Omental fat pad (tissue), 4 donors: Measurements from ENCODE around the gene MANEAL. TPM values are rescaled to one million over a fixed set of nuclear protein-coding genes. Genes with fewer than 3 reads are reported as not detected.

ENCODE experiments used
- ATAC-seq: fragments of 150-250 bp; one replicate; pipeline ENCODE4 v1.9.1; 2016; ENCODE audit warnings: mild to moderate bottlenecking, moderate library complexity; ENCODE audit not compliant: low FRiP score
- DNase-seq: peaks from one replicate; pipeline ENCODE4 v3.0.0-alpha.2; 2019; ENCODE audit warnings: low spot score
- CTCF ChIP-seq, 3 donors: fragments of 450-650 bp; IDR thresholded peaks; one replicate each; pipeline ENCODE4 v1.5.1; 2016 to 2017; ENCODE audit warnings: antibody characterized with exemption in 3 of 3, mild to moderate bottlenecking in 3 of 3, moderate library complexity in 2 of 3
- total RNA-seq, 4 donors: library from RNA; depleted of rRNA; stranded (reverse); fragments of >200 nt; gene quantifications; one replicate each; pipeline ENCODE4 v1.1.0, GENCODE V29; 2016

Gene MANEAL
- total RNA-seq, 4 donors from 2014 or later = 0.79 to 1.4 (median 1.1) TPM

GRCh38 chr1:37850352-37850955, 56.8 kb downstream of the MANEAL start:
- ATAC-seq = no peak
- TF ChIP-seq CTCF (IDR thresholded peaks at IDR 0.05) = no peak

More at GRCh38 chr1:37850352-37850955, 56.8 kb downstream of the MANEAL start:
- no peak for DNase-seq

Other genes with a start within 250 kb of the MANEAL start
- 10 to 100 TPM; 11.6 to 27.6 (median 15.7) TPM for gene SNIP1, start 239.6 kb upstream of the MANEAL start, total RNA-seq
- 1 to 10 TPM; 4.9 to 7.6 (median 6.5) TPM for gene DNALI1, start 236.9 kb upstream of the MANEAL start, total RNA-seq
- gene GNL2, start 197.9 kb upstream of the MANEAL start, total RNA-seq = 100 to 1,000 TPM in 1 of 4 donors, 10 to 100 TPM in 3; 39.6 to 142 (median 48.1) TPM
- 10 to 100 TPM in 3 of 4 donors, 1 to 10 TPM in 1; 1.7 to 47.3 (median 13.5) TPM for gene RSPO1, start 159.0 kb upstream of the MANEAL start, total RNA-seq
- gene CDCA8, start 101.3 kb upstream of the MANEAL start, total RNA-seq = 1 to 10 TPM in 1 of 4 donors, under 1 TPM in 2, not detected in 1; 0.28 to 1.7 (median 0.63) TPM
- under 1 TPM in 1 of 4 donors, not detected in 3; 0.12 TPM for gene EPHA10, start 28.7 kb upstream of the MANEAL start, total RNA-seq
- gene C1orf122, start 13.9 kb downstream of the MANEAL start, total RNA-seq = 10 to 100 TPM; 53.6 to 86.9 (median 71.2) TPM
- gene YRDC, start 14.4 kb downstream of the MANEAL start, total RNA-seq = 10 to 100 TPM; 14.7 to 28.6 (median 16.0) TPM
- gene MTF1, start 65.7 kb downstream of the MANEAL start, total RNA-seq = 1 to 10 TPM; 6.0 to 9.0 (median 7.2) TPM
- gene INPP5B, start 153.2 kb downstream of the MANEAL start, total RNA-seq = 10 to 100 TPM; 16.2 to 45.6 (median 27.0) TPM
- 10 to 100 TPM; 37.0 to 76.6 (median 50.4) TPM for gene SF3A3, start 196.2 kb downstream of the MANEAL start, total RNA-seq
- 10 to 100 TPM in 3 of 4 donors, 1 to 10 TPM in 1; 9.2 to 27.6 (median 16.4) TPM for gene FHL3, start 211.7 kb downstream of the MANEAL start, total RNA-seq
- gene UTP11, start 218.9 kb downstream of the MANEAL start, total RNA-seq = 10 to 100 TPM; 25.1 to 55.2 (median 30.4) TPM